GM19395 (cell line): ENCODE results near the gene DBP.

Experiments
- ATAC-seq: cut with Tn5 transposase; IDR thresholded peaks from one replicate; pipeline ENCODE4 v1.9.1; 2021; ENCODE audit warnings: mild to moderate bottlenecking, moderate library complexity; ENCODE audit not compliant: unreplicated experiment

DBP gene

DNA sequence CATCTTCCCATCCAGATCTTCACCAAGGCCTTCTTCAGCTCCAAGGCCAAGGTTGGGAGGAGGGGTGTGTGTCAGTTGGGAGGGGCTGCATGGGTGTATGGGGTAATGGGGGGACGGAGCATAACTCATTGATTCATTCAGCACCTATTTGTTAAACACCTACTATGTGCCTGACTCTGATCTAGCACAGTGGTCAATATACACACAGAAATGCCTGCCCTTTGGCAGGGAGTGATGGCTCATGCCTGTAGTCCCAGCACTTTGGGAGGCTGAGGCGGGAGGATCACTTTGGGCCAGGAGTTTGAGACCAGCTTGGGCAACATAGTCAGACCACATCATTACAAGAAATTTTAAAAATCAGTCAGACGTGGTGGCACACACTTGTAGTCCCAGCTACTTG lies 49.8 kb downstream of the DBP start:
- no peak for ATAC-seq

- no peak for ATAC-seq
Measured at GRCh38 chr19:48582168-48582567, 55.0 kb downstream of the DBP start.
